Hematopoietic multipotent progenitor cell treated with erythropoietin and hydrocortisone succinate and interleukin-3 and kit ligand, for 4 days (in vitro differentiated cells): Measurements from ENCODE around the gene XAB2.

ENCODE experiments used
- DNase-seq: peaks from one replicate; pipeline ENCODE4 v3.0.0-alpha.2; 2015

Gene XAB2

GRCh38 chr19:7575434-7576040, 53.8 kb downstream of the XAB2 start:
- DNase-seq = peak; percentile 59

- DNase-seq = no peak
Observed at GRCh38 chr19:7570761-7571160, 58.6 kb downstream of the XAB2 start.
